ENCODE measurements around the gene PAQR9.

DNA sequence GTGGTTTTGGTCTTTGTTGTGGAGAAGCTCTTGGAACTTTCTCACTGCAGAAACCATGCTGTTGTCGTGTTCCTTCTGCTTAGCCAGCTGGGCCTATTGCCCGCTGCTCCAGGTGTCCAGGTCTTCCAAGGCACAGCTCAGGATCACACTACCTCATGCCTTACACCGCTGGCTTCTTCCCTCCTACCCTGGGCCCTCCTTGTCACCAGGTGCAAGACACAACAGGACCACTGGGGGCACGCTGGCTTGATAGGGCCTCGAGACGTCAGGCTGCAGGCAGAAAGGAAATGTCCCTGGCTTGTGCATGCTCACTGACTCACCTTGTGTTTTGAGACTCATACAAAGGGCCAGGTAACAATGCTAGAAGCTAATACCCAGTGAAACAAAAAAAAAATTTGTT lies 32.3 kb downstream of the PAQR9 start:
- TF ChIP-seq POLR2AphosphoS5 (IDR thresholded peaks at IDR 0.05) (no peak), CTCF (IDR thresholded peaks at IDR 0.05) (no peak), EP300 (IDR thresholded peaks at IDR 0.05) (no peak), POLR2A (IDR thresholded peaks at IDR 0.05) (no peak)

Data from upper lobe of left lung (tissue), 4 donors.